NCI-H510A treated with DMSO at 0.1 percent for 48 hours (cell line): ENCODE data around the gene CDH26.
"Not testable (repeated sequence)": the region's sequence is repeated elsewhere in the genome, so short reads cannot be mapped to it uniquely, and the experiment has no call there.

Experiments used
- DNase-seq: peaks from one replicate; lab custom pipeline; 2025; lab: John Stamatoyannopoulos, UW

Gene CDH26

GRCh38 chr20:60013296-60014139 lies 55.3 kb downstream of the CDH26 start:
- no peak for DNase-seq

- no peak for DNase-seq
Observed at GRCh38 chr20:60016406-60016805, 58.2 kb downstream of the CDH26 start.

GRCh38 chr20:60020251-60020650 lies 62.0 kb downstream of the CDH26 start:
- DNase-seq: no peak

GRCh38 chr20:60021104-60021503 lies 62.9 kb downstream of the CDH26 start:
- no peak for DNase-seq

GRCh38 chr20:60022849-60023248 lies 64.6 kb downstream of the CDH26 start:
- no peak for DNase-seq

GRCh38 chr20:60024245-60024644 lies 66.0 kb downstream of the CDH26 start:
- no peak for DNase-seq

GRCh38 chr20:60024801-60025200 lies 66.6 kb downstream of the CDH26 start:
- DNase-seq: no peak

GRCh38 chr20:60026010-60026409 lies 67.8 kb downstream of the CDH26 start:
- DNase-seq: no peak

- DNase-seq: no peak
Observed at GRCh38 chr20:60030471-60030870, 72.2 kb downstream of the CDH26 start.

- no peak for DNase-seq
Observed at GRCh38 chr20:60031107-60031506, 72.9 kb downstream of the CDH26 start.

- DNase-seq: no peak
Observed at GRCh38 chr20:60034231-60035110, 76.2 kb downstream of the CDH26 start.

GRCh38 chr20:60035486-60035885 lies 77.3 kb downstream of the CDH26 start:
- no peak for DNase-seq

GRCh38 chr20:60036346-60036745 lies 78.1 kb downstream of the CDH26 start:
- DNase-seq: no peak

GRCh38 chr20:60036746-60037499 lies 78.7 kb downstream of the CDH26 start:
- DNase-seq: peak; percentile 30

- no peak for DNase-seq
Observed at GRCh38 chr20:60038400-60039008, 80.3 kb downstream of the CDH26 start.

GRCh38 chr20:60039526-60039925 lies 81.3 kb downstream of the CDH26 start:
- DNase-seq: no peak

GRCh38 chr20:60040471-60041162 lies 82.4 kb downstream of the CDH26 start:
- peak; percentile 18 for DNase-seq

GRCh38 chr20:60041436-60042165 lies 83.4 kb downstream of the CDH26 start:
- not testable (repeated sequence) for DNase-seq

- DNase-seq: no peak
Observed at GRCh38 chr20:60043435-60043834, 85.2 kb downstream of the CDH26 start.

- DNase-seq: no peak
Observed at GRCh38 chr20:60046011-60046413, 87.8 kb downstream of the CDH26 start.

GRCh38 chr20:60046436-60046835 lies 88.2 kb downstream of the CDH26 start:
- DNase-seq: no peak
